Activated CD8-positive, alpha-beta memory T cell treated with anti-CD3 and anti-CD28 coated beads for 1 hour (primary cell): ENCODE results near the gene CDK16.
"Not testable (repeated sequence)": the region's sequence is repeated elsewhere in the genome, so short reads cannot be mapped to it uniquely, and the experiment has no call there.

ENCODE experiments used
- DNase-seq, 2 donors: peaks; one replicate each; pipeline ENCODE4 v3.0.0-alpha.2; 2020; ENCODE audit warnings: low read depth in 1 of 2; ENCODE audit errors: extremely low read depth in 1 of 2

CDK16 gene

GRCh38 chrX:47247206-47247998 is 28.9 kb downstream of the CDK16 start:
- DNase-seq = no peak

DNA sequence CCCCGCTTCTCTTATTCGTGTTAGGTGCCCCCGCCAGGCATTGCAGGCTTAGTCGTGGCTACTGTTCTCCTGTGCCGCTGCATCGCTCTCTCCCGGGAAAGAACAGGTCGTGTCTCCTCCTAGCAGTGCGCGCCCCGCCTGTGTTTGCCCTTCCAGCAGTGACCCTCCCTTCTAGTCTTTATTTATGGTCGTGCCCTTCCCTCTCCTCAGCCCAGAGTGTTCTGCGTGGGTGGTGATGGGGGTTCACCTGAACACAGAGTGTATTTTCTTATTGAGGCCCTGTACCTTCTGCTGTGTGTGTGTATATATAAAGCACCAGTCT is 29.5 kb downstream of the CDK16 start:
- DNase-seq = no peak

GRCh38 chrX:47248576-47248975 is 30.1 kb downstream of the CDK16 start:
- no peak for DNase-seq

- DNase-seq = no peak
Measured at GRCh38 chrX:47250017-47250347, 31.5 kb downstream of the CDK16 start.

- not testable (repeated sequence) for DNase-seq
Measured at GRCh38 chrX:47257620-47258019, 39.1 kb downstream of the CDK16 start.

GRCh38 chrX:47264483-47265173 is 46.1 kb downstream of the CDK16 start:
- no peak for DNase-seq

- no peak for DNase-seq
Measured at GRCh38 chrX:47266643-47267042, 48.2 kb downstream of the CDK16 start.

DNA sequence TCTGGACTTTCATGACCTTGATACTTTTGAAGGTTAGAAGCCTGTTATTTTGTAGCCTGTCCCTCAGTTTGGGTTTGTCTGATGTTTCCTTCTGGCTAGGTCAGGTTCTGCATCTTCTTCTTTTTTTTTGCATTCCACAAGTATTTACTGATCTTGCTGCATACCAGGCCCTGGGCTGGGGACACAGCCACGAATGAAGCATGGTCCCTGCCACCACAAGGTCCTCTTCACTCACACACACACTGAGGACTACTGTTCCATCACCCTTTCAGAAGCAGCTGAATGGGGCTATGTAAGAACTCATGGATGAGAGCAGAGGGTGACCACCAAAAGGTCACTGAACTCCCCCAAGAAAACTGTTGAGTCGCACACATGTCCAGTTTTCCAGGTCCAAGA is 53.5 kb downstream of the CDK16 start:
- no peak for DNase-seq

DNA sequence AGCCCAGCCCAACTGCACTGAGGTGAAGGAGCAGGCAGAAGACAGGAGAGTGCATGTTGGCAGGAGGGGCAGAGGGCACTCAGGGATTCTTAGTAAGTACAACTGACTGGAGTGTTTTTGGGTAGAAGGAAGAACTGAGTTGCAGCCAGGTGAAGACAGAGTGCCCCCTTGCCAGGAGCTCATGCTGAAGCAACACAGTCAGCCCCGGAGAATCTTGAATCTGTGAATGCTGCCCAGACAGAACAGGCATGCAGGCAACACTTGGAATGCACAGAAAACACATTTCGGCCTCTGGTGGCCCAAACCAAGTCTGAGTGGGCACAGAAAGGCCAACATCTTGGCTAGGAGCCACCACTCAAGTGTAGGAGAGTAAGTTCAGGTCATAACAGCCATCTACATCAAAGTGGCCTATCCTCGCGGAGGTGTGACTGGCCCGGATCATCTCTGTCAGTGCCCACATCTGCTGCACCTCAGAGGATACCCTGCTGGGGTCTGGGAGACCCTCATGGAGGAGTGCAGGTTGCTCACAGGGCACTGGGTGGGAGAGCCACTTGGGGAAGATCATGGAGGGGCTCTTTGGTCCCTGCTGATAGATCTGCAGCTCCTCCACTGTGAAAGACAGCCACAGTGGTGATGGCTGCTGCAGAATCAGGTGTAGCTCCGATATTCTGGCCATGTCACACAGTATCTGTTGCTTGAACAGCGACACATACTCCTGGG is 54.7 kb downstream of the CDK16 start:
- no peak for DNase-seq

- no peak for DNase-seq
Measured at GRCh38 chrX:47278691-47279090, 60.2 kb downstream of the CDK16 start.
